PC-3 (cell line): Measurements from ENCODE around the gene RCSD1. TPM values are rescaled to one million over a fixed set of nuclear protein-coding genes. Genes with fewer than 3 reads are reported as not detected.

Source experiments
- ATAC-seq: fragments of 200-7000 bp; cut with Tn5 transposase; 2 replicates; pipeline ENCODE4 v1.9.1; 2020; ENCODE audit warnings: mild to moderate bottlenecking, moderate library complexity
- BruUV-seq: library from RNA; stranded (reverse); fragments of 400-500 nt; replicated peaks from 2 replicates; lab custom pipeline; 2021; lab: Mats Ljungman, UMichigan
- CTCF ChIA-PET: fragments of 300-600 bp; sonication (Branson Sonifier 250); formaldehyde crosslinking; loops from one replicate; lab custom pipeline; 2022; ENCODE audit warnings: antibody characterized with exemption; lab: Charles Lee
- POLR2A ChIA-PET: fragments of 300-600 bp; sonication (Branson Sonifier 250); formaldehyde crosslinking; loops from one replicate; lab custom pipeline; 2022; ENCODE audit warnings: antibody characterized with exemption; ENCODE audit not compliant: unreplicated experiment; lab: Charles Lee
- DNase-seq: peaks from one replicate; pipeline ENCODE4 v3.0.0-alpha.2; 2015
- H2AFZ ChIP-seq: fragments of 300-600 bp; sonication (generic); 2 replicates; pipeline ENCODE4 v1.6.0; 2016; ENCODE audit warnings: antibody characterized with exemption, low read length
- H3F3A ChIP-seq: fragments of 300-600 bp; sonication (generic); one replicate; pipeline ENCODE4 v1.6.0; 2017; ENCODE audit warnings: antibody characterized with exemption, low read length, control low read depth, mild to moderate bottlenecking; ENCODE audit not compliant: unreplicated experiment
- H3K27ac ChIP-seq: fragments of 300-600 bp; sonication (generic); 2 replicates; pipeline ENCODE4 v1.5.1; 2016; ENCODE audit warnings: mild to moderate bottlenecking, low read length
- H3K27me3 ChIP-seq: fragments of 300-600 bp; sonication (generic); 2 replicates; pipeline ENCODE4 v1.6.1; 2016; ENCODE audit warnings: low read length, mixed read lengths
- H3K36me3 ChIP-seq: fragments of 300-600 bp; sonication (generic); 2 replicates; pipeline ENCODE4 v1.6.1; 2016; ENCODE audit warnings: low read depth, mixed run types, low read length, mixed read lengths
- H3K4me1 ChIP-seq: fragments of 300-600 bp; sonication (generic); 2 replicates; pipeline ENCODE4 v1.5.1; 2016; ENCODE audit warnings: low read length; ENCODE audit not compliant: insufficient read depth
- H3K4me2 ChIP-seq: fragments of 300-600 bp; sonication (generic); 2 replicates; pipeline ENCODE4 v1.6.0; 2016; ENCODE audit warnings: low read length
- H3K4me3 ChIP-seq: fragments of 300-600 bp; sonication (generic); 2 replicates; pipeline ENCODE4 v1.5.1; 2016; ENCODE audit warnings: mild to moderate bottlenecking, low read length, mixed read lengths
- H3K79me2 ChIP-seq: fragments of 300-600 bp; sonication (generic); 2 replicates; pipeline ENCODE4 v1.6.1; 2017; ENCODE audit warnings: low read length, mixed read lengths
- H3K9ac ChIP-seq: fragments of 300-600 bp; sonication (generic); 2 replicates; pipeline ENCODE4 v1.6.0; 2016; ENCODE audit warnings: mild to moderate bottlenecking, low read length
- H3K9me2 ChIP-seq: fragments of 300-600 bp; sonication (generic); replicated peaks from 2 replicates; pipeline ENCODE4 v1.6.1; 2016; ENCODE audit warnings: mixed run types, low read length, mixed read lengths
- H3K9me3 ChIP-seq: fragments of 300-600 bp; sonication (generic); 2 replicates; pipeline ENCODE4 v1.6.1; 2016; ENCODE audit warnings: low read length, mixed read lengths
- H4K20me1 ChIP-seq: fragments of 300-600 bp; sonication (generic); 2 replicates; pipeline ENCODE4 v1.6.1; 2016; ENCODE audit warnings: low read length, mixed read lengths
- EZH2 ChIP-seq: fragments of 300-600 bp; sonication (generic); IDR thresholded peaks from one replicate; pipeline ENCODE4 v1.6.1; 2017; ENCODE audit warnings: antibody characterized with exemption, mild to moderate bottlenecking, low read length; ENCODE audit not compliant: unreplicated experiment
- EZH2phosphoT487 ChIP-seq: fragments of 300-600 bp; sonication (generic); IDR thresholded peaks from 2 replicates; pipeline ENCODE4 v1.6.1; 2018; ENCODE audit warnings: mild to moderate bottlenecking, antibody characterized with exemption, low read length, borderline replicate concordance
- intact Hi-C: fragments of 100-400 bp; cut with micrococcal nuclease; formaldehyde crosslinking; loops from 2 replicates; pipeline ENCODE4 v1.9.0; 2023
- total RNA-seq: library from RNA; depleted of rRNA; stranded (reverse); fragments of >200 nt; gene quantifications from 2 replicates; pipeline ENCODE4 v1.2.3, GENCODE V29; 2014
- TF ChIP-seq, protein P1 (sequence below): fragments of 300-600 bp; sonication (generic); conservative IDR thresholded peaks from 2 replicates; pipeline ENCODE4 v1.5.1; 2017; ENCODE audit warnings: antibody characterized with exemption, low read depth, mild to moderate bottlenecking, low read length

Gene RCSD1
- total RNA-seq, 1 experiment from 2014 or later, result not detected

DNA sequence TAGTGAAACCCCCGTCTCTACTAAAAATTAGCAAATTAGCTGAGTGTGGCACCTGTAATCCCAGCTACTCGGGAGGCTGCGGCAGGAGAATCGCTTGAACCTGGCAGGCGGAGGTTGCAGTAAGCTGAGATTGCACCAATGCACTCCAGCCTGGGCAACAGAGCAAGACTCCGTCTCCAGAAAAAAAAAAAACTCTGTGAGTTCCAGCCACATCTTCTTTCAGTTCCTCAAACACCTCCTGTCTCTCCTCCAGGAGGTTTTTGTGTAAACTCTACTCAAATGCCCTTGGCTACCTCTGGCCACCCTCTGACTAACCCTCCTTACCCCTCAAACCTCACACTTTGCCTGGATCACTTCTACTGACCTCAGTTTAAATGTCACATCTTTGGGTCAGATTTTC lies 38.1 kb downstream of the RCSD1 start:
- Histone ChIP-seq H3K36me3 (no peaks in the 10 kb centered on the region), H3K79me2 (no peaks in the 10 kb centered on the region), H3K27ac (no peak overlapping the region), H3K9me2 (no peaks in the 10 kb centered on the region), H3K9ac (no peak overlapping the region), H3K4me2 (no peak overlapping the region), H3F3A (no peaks in the 10 kb centered on the region), H4K20me1 (no peaks in the 10 kb centered on the region), H3K4me1 (peaks cover 11% of the 10 kb centered on the region), H3K9me3 (no peaks in the 10 kb centered on the region), H2AFZ (no peak overlapping the region), H3K27me3 (no peaks in the 10 kb centered on the region), H3K4me3 (no peak overlapping the region)
- no TSS peak for BruUV-seq
- intact Hi-C loops, result no loop called here
- ChIA-PET POLR2A (no interaction called here), CTCF (no interaction called here)
- DNase-seq (no peak), ATAC-seq (no peak)
- no peak for TF ChIP-seq EZH2phosphoT487
- no peak for TF ChIP-seq EZH2
- TF ChIP-seq, protein P1, sequence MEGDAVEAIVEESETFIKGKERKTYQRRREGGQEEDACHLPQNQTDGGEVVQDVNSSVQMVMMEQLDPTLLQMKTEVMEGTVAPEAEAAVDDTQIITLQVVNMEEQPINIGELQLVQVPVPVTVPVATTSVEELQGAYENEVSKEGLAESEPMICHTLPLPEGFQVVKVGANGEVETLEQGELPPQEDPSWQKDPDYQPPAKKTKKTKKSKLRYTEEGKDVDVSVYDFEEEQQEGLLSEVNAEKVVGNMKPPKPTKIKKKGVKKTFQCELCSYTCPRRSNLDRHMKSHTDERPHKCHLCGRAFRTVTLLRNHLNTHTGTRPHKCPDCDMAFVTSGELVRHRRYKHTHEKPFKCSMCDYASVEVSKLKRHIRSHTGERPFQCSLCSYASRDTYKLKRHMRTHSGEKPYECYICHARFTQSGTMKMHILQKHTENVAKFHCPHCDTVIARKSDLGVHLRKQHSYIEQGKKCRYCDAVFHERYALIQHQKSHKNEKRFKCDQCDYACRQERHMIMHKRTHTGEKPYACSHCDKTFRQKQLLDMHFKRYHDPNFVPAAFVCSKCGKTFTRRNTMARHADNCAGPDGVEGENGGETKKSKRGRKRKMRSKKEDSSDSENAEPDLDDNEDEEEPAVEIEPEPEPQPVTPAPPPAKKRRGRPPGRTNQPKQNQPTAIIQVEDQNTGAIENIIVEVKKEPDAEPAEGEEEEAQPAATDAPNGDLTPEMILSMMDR, result no peak

DNA sequence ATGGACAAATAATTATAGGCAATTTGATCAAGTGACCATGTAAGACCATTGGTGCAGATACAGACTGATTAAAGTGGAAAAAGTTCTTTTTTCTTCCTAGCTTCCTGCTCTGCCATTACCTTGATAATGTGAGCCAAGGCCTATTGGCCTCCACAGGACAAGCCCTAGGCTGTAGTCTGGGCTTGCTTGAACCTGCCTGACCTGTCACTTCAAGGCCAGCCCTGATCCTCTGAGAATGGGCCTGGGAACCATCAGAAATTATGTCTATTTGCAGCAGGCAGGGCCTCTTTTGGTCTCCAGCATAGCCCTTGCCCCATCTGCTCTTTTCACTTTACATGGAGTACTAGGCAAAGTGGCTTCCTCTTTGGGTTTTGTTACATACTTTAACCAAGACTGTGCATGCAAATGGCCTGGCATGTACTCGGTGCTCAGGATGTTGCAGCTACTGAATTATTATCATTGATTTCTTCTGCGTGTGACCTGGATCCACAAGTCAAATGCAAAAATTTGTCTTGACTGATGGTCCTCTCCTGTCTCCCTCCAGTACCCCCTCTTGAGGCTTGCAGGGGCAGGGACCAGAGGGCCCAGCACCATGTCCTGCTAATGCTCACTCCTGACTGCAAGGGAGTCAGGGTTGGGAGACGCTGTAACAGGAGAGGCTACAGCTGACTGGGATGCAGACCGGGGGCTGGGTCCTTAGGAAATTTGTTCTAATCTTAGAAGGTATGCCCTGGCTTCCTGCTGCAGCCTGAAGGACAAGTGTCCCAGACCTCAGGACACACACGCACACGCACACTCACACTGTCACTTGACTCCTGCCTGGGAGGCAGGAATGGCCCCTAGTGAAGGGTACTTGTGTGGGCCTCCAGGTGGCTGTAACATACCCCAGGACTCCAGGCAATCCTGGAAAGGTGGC lies 39.4 kb downstream of the RCSD1 start:
- H3F3A ChIP-seq, result no peaks in the 10 kb centered on the region
- H3K9me2 ChIP-seq, result no peaks in the 10 kb centered on the region
- H3K4me1 ChIP-seq, result no peaks in the 10 kb centered on the region
- POLR2A ChIA-PET, result no interaction called here
- H3K36me3 ChIP-seq, result no peaks in the 10 kb centered on the region
- no peak for TF ChIP-seq EZH2
- H4K20me1 ChIP-seq, result no peaks in the 10 kb centered on the region
- no peaks in the 10 kb centered on the region for H3K9me3 ChIP-seq
- H2AFZ ChIP-seq, result no peak overlapping the region
- ATAC-seq, result no peak
- intact Hi-C loops, result no loop called here
- no peak overlapping the region for H3K9ac ChIP-seq
- BruUV-seq, result no TSS peak
- CTCF ChIA-PET, result interaction anchor here (0.6 kb wide), 1 partner anchor 833 kb away, joined by 3 read pairs; no protein-coding TSS in a partner anchor
- H3K27me3 ChIP-seq, result peaks cover 5% of the 10 kb centered on the region; the same call in 1 of the 2 replicates
- DNase-seq, result no peak
- no peaks in the 10 kb centered on the region for H3K79me2 ChIP-seq
- H3K4me2 ChIP-seq, result no peak overlapping the region
- no peak overlapping the region for H3K27ac ChIP-seq
- no peak overlapping the region for H3K4me3 ChIP-seq

DNA sequence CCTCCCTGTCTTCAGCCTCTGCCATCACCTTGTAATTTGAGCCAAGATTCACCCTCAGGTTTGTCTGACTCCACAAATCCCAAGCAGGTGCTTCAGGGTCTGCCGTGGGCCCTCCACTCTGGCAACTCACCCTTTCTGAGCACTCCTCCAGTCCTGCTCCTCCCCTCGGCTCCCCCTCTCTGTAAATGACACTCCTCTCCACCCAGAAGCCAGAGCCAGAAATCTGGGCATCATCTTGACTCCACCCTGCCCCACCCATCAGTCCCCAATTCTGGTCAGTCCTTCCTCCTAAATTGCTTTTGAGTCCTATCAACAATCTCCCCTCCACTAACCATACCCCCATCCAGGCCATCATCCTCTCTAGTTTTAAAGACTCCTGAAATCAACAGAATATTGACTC lies 40.5 kb downstream of the RCSD1 start:
- no peak overlapping the region for H3K9ac ChIP-seq
- intact Hi-C loops, result no loop called here

More for the DNA sequence above, 40.5 kb downstream of the RCSD1 start:
- H3K4me2 ChIP-seq, result no peak overlapping the region
- no peak for DNase-seq
- no peak for TF ChIP-seq EZH2
- no peak for TF ChIP-seq EZH2phosphoT487
- TF ChIP-seq, protein P1, result no peak
- H3F3A ChIP-seq, result no peaks in the 10 kb centered on the region
- no peak overlapping the region for H2AFZ ChIP-seq
- POLR2A ChIA-PET, result no interaction called here
- peaks cover 11% of the 10 kb centered on the region; the same call in 1 of the 2 replicates for H3K27me3 ChIP-seq
- no peak overlapping the region for H3K27ac ChIP-seq
- H3K4me1 ChIP-seq, result no peaks in the 10 kb centered on the region
- BruUV-seq, result no TSS peak
- no peaks in the 10 kb centered on the region for H3K9me2 ChIP-seq
- H3K79me2 ChIP-seq, result no peaks in the 10 kb centered on the region
- H3K36me3 ChIP-seq, result no peaks in the 10 kb centered on the region
- no peaks in the 10 kb centered on the region for H3K9me3 ChIP-seq
- no peak overlapping the region for H3K4me3 ChIP-seq
- CTCF ChIA-PET, result no interaction called here
- H4K20me1 ChIP-seq, result no peaks in the 10 kb centered on the region
- ATAC-seq, result no peak
